Fibroblast of skin of abdomen (primary cell): ENCODE data around the gene CA6.
"Not testable (repeated sequence)": the region's sequence is repeated elsewhere in the genome, so short reads cannot be mapped to it uniquely, and the experiment has no call there.

Source experiments
- DNase-seq: peaks from one replicate; pipeline ENCODE4 v3.0.0-alpha.2; 2013

Gene CA6

DNA sequence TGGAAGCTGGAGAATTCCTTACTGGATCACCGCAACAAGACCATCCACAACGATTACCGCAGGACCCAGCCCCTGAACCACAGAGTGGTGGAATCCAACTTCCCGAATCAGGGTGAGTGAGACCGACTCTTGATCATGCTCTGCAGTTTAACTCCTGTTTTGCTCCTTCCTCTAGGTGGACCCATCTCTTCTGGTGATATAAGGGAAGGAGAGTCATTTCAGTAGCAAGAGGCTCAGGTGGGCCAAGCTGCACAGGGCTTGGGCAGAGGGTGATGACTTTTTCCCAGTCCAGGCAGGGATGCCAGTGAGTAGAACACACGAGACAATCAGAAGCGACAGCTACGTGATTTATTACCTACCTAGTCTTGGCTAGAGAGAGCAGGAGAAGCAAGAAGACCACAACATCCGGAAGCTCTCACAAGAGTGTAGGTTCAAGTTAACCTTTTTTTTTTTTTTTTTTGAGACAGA lies 25.2 kb downstream of the CA6 start:
- DNase-seq, result no peak

DNA sequence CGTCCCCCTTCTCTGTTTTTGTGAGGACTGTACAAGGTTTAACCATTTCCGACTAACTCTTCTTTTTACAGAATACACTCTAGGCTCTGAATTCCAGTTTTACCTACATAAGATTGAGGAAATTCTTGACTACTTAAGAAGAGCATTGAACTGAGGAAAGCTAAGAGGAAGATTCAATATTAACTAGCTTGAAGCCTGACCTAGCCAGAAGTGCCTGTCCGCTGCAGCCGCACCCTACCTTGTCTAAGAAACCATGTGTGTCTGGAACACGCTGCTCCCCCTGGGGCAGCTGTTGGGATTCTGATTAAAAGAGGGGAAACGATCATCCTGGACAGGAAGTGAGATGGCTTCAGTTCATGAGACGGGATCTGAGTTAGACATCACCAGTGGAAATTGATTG lies 28.9 kb downstream of the CA6 start:
- no peak for DNase-seq

DNA sequence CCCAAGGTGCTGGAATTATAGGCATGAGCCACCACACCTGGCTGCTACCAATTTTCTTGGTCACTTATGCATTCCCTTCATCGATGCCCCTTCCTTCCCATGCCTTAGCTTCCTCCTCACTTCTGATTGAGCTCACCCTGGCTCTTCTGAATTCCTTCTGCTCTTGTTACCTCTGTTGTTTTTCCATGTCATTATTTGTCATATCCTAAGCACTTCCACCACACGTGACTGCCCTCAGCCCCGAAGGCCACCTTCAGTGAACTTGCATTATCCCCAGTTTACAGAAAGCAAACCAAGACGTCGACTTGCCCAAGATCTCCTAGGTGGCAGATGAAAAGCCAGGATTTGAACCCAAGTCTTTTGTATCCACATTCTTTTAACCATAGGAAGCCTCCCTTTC lies 30.7 kb downstream of the CA6 start:
- DNase-seq, result no peak

DNA sequence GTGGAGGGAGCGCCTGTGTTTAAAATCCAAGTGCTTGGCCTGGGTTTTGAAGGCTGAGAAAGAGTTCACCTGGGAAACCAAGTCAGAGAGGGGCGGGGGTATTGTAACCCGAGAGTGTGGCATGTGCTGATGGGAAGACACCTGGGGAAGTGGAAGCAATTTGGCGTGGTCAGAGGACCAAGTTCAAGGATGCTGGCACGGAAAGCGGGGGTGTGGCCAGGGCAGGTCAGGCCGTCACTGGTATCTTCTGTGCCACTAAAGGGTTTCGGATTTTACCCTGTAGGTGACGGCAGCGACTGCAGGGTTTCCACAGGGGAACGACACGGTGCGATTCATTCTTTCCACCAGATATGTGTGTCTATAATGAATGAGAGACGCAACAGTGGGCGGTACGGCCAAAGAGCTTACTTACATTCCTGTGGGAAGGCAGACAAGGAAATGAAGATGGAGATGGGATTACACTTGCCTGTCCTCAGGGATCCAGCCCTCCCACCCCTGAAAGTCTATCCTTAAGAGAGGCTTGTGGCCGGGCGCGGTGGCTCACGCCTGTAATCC lies 31.3 kb downstream of the CA6 start:
- DNase-seq, result peak; percentile 42

DNA sequence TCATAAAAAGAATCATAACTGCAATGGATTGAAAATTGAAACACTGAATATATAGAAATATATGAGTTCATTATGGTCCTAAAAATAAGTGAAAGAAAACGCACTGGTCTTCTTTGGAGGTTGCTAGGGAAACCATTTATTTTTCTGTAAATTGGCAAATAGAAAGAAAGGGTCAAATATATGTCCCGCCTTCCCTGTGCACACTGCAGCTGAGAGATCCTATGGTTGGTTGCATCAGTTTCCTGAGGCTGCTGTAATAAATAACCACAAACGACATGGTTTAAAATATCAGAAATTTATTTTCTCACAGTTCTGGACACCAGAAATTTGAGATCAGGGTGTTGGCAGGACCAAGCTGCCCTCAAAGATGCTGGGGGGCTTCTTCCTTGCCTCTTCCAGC lies 35.0 kb downstream of the CA6 start:
- no peak for DNase-seq

DNA sequence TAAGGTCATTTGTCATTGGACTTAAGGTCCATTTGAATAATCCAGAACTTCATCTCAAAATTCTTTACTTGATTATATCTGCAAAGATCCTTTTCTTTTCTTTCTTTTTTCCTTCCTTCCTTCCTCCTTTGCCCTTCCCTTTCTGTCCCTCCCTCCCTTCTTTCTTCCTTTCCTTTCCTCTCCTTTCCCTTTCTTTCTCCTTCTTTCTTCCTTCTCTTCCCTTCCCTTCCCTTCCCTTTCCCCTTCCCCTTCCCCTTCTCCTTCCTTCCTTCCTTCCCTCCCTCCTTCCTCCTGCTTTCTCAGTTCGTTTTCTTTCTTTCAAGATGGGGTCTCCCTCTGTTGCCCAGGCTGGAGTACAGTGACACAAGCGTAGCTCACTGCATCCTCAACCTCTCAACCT lies 35.5 kb downstream of the CA6 start:
- no peak for DNase-seq

DNA sequence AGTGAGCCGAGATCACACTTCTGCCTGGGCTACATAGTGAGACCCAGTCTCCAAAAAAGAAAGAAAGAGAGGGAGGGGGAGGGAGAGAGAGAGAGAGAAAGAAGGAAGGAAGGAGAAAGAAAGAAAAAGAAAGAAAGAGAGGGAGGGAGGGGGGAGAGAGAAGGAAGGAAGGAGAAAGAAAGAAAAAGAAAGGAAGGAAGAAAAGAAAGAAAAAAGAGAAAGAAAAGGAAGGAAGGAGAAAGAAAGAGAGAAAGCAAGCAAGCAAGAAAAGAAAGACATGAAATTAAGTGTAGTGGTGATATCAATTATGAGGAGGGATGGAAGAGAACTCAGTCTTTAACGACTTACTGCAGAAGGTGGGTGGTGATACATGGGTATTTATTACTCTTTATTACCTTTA lies 38.5 kb downstream of the CA6 start:
- no peak for DNase-seq

DNA sequence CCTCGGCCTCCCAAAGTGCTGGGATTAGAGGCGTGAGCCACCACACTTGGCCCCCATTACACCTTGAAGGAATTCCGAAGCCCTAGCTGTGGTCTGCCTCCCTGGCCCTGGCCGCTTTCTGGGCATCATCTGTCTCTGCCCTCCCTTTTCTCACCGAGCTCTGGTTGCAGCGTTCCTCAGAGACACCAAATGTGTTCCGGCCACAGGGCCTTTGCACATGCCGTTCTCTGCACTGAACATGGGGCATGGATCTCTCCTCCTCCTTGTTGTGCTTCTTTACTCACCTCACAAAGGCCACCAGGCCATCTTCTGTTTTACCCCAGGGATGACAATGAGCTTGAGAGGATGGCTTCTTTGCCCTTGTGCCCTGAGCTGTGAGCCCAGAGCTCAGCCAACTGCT lies 39.3 kb downstream of the CA6 start:
- DNase-seq, result no peak

DNA sequence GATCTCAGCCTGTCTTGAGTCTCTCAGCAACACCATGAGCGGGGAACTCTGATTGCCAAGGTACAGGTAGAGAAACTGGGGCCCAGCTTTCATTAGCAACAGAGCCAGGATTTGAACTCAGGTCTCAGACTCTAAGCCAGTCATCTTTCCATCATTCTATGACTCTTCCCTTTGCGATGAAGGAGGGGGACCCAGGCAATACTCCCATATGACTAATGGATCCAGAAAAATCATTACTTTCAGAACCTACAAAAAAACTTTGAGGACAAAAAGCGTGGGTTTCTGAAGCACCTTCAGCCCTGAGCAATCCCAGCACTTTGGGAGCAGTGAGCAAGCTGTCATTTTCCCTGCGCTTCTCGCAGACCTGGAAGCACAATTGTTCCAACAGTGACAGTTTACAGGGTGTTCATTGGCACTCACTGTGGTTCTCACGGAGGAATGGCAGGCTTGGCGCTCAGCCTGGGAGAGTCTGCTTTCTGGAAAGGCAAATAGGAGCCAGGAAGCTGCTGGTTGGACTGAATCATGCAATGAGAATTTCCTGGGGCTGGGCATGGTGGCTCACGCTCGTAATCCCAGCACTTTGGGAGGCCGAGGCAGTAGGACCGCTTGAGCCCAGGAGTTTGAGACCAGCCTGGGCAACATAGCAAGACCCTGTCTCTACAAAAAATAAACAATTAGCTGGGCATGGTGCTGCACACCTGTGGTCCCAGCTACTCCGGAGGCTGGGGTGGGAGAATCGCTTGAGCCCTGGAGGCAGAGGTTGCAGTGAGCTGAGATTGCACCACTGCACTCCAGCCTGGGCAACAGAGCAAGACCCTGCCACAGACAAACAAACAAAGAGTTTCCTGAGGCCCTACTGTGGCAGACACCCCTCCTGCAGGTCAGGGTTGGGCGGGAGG lies 40.5 kb downstream of the CA6 start:
- peak; percentile 91 for DNase-seq

DNA sequence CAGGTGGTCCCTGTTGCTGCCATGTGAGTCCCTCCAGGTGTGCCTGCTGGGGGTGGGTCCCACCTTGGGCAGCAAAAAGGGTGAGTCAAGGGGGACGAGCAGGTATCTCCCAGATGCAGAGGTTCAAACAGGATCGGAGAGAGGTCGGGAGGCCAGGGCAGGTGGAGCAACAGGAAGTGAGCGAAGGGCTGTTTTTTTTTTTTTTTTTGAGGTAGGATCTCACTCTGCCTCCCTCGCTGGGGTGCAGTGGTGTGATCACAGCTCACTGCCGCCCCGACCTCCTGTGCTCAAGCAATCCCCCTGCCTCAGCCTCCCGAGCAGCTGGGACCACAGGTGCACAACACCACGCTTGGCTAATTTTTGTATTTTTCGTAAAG lies 41.1 kb downstream of the CA6 start:
- DNase-seq, result no peak

DNA sequence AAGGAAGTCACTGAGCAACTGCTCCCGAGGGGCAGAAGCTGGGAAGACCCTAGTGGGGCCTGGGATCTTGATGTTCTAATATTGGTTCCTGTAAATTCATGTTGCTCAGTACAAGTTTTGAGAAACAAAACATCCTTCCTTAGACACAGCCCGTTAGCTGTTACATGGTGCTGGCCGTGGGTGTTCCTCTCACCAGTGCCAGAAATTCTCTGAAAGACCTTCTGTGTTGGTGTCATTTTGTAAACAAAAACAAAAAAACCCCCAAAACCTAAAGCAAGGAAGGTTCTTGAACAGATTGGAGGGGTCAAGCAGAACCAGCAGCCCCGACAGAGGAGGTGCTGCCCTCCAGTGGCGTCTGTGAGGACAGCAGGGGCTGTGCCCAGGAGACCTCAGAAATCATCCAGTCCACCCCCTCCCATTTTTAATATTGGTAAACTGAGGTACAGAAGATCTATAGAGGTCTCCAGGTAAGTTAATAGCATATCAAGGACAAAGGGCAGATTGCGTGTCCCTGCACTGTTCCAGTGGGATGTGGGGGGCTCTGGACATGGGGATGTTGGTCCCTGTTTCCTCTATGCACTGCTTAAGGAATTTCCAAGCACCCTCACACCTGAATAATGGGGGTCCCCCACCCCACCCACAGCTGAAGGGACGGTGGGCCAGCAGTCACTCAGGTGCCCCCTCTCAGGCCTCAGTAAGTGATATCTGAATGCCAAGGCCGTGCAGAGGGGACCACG lies 42.4 kb downstream of the CA6 start:
- peak; percentile 36 for DNase-seq

DNA sequence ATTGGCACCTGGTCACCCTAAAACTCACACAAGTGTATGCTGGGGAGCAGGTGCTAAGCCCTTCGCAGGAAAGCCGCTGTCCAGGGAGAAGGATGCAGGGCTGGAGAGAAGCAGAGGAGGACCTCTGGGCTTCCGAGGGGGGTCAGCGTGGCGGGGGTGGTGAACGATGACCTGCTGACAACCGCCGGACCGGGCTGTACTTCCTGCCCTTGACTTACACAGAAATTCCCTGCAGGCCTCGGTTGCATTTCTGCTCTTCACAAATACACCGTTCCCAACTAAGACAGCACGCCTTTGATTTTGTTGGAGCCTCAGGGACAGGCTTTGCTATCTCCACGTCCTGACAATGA lies 42.9 kb downstream of the CA6 start:
- DNase-seq, result no peak

DNA sequence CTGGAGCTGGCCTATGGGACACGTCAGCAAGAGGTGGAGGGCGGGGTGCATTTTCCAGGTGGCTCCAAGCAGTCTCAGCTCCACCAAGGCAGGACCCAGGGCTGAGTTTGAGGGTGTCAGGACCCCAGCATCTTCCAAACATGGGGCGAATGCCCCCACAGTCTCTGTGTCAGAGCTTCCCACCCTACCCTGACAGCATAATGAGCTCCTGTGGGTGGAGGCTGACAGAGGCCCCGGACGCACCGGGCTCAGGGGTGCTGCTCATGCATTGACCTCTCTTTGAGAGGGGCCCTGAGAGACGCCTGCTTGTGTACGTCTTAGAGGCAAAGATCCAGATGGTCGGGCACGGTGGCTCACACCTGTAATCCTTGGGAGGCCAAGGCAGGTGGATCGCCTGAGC lies 43.4 kb downstream of the CA6 start:
- DNase-seq, result no peak

DNA sequence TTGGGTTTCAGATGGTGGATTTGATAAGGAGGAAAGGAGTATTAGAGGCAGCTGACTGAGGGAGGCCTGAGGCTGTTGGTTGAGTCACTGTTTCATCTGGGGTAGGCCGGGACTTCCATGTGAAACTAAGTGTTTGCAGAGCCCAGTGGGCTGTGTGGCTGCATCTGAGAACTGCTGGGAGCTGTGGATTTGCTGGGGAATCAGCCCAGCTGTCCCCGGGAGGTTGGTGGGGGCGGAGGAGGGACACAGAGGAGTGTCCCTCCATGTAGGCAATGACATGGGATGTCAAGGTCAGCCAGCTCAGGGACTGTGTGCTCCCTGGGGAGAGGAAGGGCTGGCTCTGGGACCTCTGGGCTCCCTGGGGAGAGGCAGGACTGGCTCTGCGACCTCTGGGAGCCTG lies 44.2 kb downstream of the CA6 start:
- no peak for DNase-seq

DNA sequence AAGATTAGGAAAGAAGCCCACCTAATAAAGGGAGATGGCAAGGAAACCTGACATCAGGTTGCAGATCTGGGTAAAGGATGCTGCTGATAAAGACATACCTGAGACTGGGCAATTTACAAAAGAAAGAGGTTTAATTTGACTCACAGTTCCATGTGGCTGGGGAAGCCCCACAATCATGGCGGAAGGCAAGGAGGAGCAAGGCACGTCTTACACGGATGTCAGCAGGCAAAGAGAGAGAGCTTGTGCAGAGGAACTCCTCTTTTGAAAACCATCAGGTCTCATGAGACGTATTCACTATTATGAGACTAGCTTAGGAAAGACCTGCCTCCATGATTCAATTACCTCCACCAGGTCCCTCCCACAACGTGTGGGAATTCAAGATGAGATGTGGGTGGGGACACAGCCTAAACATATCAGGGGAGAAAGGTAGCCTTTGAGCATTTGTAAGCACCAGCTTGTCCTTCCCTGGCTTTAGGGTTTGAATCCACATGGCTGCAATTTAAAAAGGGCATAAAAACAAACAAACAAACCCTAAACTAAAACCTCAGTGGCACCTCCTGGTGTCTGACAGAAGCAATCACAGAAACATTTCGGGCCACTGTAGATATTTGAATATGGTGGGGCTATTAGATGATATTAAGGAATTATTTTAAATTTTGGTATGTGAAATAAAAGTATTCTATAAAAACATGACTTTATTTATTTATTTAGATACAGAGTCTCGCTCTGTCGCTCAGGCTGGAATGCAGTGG lies 47.4 kb downstream of the CA6 start:
- no peak for DNase-seq

DNA sequence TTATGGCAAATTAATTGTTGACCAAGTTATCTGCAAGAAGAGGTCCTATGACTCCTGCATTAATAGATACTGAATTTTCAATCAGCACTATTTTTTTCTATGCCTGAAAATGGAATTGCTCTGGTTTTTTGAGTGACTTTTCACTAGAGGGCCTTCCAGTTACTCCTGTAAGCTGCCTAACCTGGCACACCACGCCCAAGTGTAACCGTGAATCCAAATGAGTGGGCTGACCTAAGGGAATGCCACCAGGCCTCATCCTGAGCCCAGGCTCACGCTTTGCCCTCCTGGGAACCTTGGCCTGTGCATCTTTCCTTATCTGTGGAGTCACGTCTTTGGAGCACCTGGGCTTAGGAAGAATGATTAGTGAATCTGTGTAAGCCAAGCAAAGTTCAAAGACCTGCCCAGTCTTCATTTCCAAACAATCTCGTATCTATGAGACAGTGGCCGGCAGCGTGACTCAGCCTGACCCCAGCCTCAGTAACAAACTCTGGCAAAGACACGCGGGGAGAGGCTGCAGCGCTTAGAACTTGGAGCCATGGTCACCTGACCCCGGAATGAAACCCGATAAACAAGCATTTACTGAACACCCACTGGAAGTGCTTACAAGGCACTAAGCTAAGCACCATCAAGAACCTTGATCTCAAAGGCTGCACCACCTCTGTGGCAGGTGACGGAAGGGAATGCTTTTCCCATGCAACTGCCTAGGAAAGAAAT lies 48.5 kb downstream of the CA6 start:
- not testable (repeated sequence) for DNase-seq

DNA sequence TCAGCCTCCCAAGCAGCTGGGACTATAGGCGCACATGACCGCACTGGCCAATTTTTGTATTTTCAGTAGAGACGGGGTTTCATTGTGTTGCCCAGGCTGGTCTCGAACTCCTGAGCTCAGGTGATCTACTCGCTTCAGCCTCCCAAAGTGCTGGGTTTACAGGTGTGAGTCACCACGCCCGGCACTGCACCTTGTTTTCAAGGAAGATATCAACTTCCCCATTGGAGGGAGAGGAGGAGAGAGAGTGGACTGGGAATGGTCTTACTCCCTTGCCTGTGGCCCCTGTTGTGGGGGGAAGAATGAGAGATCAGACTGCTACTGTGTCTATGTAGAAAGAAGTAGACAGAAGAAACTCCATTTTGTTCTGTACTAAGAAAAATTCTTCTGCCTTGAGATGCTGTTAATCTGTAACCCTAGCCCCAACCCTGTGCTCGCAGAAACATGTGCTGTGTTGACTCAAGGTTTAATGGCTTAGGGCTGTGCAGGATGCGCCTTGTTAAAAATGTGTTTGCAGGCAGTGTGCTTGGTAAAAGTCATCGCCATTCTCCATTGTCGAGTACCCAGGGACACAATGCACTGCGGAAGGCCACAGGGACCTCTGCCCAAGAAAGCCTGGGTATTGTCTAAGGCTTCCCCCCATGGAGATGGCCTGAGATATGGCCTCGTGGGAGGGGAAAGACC lies 56.0 kb downstream of the CA6 start:
- DNase-seq, result not testable (repeated sequence)

DNA sequence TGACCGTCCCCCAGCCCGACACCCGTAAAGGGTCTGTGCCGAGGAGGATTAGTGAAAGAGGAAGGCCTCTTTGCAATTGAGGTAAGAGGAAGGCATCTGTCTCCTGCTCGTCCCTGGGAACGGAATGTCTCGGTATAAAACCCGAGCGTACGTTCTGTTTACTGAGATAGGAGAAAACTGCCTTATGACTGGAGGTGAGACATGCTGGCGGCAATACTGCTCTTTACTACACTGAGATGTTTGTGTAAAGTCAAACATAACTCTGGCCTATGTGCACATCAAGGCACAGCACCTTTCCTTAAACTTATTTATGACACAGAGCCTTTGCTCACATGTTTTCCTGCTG lies 56.5 kb downstream of the CA6 start:
- DNase-seq, result not testable (repeated sequence)

DNA sequence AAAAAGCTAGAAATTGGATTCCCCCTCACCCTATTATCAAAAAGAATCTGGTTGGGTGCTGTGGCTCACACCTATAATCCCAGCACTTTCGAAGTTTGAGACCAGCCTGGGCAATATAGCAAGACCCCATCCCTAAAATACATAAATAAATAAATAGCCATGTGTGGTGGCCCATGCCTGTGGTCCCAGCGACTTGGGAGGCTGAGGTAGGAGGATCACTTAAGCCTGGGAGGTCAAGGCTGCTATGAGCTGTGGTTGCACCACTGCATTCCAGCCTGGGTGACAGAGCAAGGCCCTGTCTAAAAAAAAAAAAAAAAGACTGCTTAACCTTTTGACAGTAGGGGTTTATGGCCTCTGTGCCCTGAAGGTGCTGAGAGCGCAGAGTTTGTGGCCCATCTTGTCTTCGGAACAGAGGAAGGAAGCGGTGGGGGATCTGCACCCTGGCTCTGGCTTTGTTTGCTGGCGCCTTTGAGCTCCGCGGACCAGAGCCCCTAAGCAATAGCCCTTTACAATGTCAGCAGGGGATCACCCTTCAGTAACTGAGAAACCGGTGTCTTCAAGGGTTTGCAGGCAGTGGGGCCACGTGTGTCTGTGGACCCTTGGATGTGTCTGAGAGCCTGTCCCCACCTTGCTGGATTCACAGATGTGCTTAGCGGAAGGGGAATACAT lies 58.5 kb downstream of the CA6 start:
- no peak for DNase-seq

DNA sequence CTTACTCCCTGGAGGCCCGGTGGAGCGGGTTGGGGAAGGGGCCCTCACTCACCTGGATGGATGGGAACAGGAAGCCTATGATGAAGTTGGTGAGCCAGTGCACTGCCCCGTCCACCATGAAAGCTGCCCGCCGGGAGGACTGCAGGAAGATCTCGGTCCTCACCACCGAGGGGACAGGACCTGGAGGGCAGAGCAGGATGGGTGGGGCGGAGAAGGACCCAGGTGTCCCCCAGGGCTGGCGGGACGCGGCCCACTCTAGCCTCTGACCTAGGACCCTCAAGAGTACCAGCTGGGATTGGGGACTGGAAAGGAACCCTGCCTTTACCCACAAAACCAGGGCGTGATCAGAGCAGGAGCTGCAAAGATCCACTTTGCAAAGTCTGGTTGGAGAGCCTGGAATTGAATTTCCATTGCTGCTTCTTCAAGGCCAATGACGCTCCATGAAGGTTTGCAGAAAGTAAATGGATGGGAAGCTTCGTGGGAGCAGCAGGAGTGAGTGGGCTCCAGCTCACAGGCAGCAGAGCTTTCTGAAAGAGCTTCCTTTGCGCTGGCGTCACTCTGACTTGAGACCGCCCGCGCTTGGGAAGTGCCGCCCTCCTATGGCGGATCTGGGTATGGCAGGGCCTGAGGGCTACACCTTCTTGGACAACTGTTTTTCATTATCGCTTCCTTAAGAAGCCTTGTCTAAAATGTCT lies 59.2 kb downstream of the CA6 start:
- DNase-seq, result peak; percentile 87

DNA sequence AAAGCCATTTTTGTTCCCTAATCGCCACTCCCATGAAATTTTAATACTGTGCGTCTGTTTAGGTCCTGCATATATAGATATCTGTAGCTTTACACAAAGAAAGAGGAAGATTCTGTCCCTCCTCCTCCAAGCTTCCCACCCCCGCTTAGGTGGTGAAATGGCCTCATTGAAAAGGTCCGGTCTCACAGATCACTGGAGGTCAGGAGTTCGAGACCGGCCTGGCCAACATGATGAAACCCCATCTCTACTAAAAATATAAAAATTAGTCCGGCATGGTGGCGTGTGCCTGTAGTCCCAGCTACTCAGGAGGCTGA lies 59.7 kb downstream of the CA6 start:
- DNase-seq, result no peak
